ENCODE results near the gene CD4. TPM values are rescaled to one million over a fixed set of nuclear protein-coding genes. Genes with fewer than 3 reads are reported as not detected.
A peak's percentile ranks its signal among the peaks of the same experiment; 100 is the strongest.

Gene CD4
- total and polyA plus RNA-seq, 4 donors = 15.9 to 44.8 (median 32.0) TPM

DNA sequence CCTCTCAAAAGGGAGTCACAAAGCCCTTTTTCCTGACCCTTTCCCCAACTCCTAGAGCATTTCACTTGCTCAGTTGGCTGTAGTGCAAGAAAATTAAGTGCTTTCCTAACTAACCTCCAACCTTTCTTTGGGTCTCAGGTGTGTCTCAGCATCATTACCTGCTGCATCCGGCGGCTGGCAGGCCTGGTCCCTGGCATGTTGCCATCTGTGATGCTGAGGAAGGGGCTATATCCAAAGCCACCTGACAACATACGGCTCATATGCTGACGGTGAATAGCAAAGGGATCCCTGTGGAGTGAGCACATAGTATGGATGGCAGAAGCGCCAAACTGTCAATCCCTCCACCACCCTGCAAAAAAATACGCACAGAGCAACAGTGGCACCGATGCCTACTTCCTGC is 37.6 kb upstream of the CD4 start:
- no peak for DNase-seq (ENCODE audit: low spot score)
- TF ChIP-seq, protein P1, sequence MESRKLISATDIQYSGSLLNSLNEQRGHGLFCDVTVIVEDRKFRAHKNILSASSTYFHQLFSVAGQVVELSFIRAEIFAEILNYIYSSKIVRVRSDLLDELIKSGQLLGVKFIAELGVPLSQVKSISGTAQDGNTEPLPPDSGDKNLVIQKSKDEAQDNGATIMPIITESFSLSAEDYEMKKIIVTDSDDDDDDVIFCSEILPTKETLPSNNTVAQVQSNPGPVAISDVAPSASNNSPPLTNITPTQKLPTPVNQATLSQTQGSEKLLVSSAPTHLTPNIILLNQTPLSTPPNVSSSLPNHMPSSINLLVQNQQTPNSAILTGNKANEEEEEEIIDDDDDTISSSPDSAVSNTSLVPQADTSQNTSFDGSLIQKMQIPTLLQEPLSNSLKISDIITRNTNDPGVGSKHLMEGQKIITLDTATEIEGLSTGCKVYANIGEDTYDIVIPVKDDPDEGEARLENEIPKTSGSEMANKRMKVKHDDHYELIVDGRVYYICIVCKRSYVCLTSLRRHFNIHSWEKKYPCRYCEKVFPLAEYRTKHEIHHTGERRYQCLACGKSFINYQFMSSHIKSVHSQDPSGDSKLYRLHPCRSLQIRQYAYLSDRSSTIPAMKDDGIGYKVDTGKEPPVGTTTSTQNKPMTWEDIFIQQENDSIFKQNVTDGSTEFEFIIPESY (IDR thresholded peaks at IDR 0.05) = no peak
- no peak for TF ChIP-seq TAF1 (conservative IDR thresholded peaks at IDR 0.05)
- TF ChIP-seq JUND (IDR thresholded peaks at IDR 0.05) = no peak
- TF ChIP-seq HNF4A (conservative IDR thresholded peaks at IDR 0.05) = no peak
- WGBS = 87% methylated on average over 7 of the region's 7 CpGs
- H3K9me3 ChIP-seq (ENCODE audit: control insufficient read depth in 4 of 4, low read length in 3 of 4) = no peaks in the 10 kb centered on the region
- peak overlapping the region in 1 of 2 donors; percentile 99 for H3K27ac ChIP-seq (ENCODE audit: low read depth in 1 of 2, low read length in 2 of 2)
- peak overlapping the region; percentile 91 to 94 for H3K9ac ChIP-seq (ENCODE audit: low read depth in 1 of 2, low read length in 2 of 2)
- H3K27me3 ChIP-seq (ENCODE audit: control insufficient read depth in 4 of 4, insufficient read depth in 4 of 4, low read length in 3 of 4) = no peaks in the 10 kb centered on the region
- peak overlapping the region; percentile 73 to 92 (median 87) for H3K4me3 ChIP-seq (ENCODE audit: low read depth in 1 of 3, low read length in 3 of 3)
- H3K4me1 ChIP-seq (ENCODE audit: control insufficient read depth in 4 of 4, insufficient read depth in 4 of 4, low read length in 3 of 4) = peaks cover 0 to 24% (median 20%) of the 10 kb centered on the region in 4 donors
- peaks cover 16 to 41% (median 34%) of the 10 kb centered on the region in 4 donors for H3K36me3 ChIP-seq (ENCODE audit: control insufficient read depth in 4 of 4, insufficient read depth in 3 of 4, low read depth in 1 of 4, low read length in 3 of 4)

DNA sequence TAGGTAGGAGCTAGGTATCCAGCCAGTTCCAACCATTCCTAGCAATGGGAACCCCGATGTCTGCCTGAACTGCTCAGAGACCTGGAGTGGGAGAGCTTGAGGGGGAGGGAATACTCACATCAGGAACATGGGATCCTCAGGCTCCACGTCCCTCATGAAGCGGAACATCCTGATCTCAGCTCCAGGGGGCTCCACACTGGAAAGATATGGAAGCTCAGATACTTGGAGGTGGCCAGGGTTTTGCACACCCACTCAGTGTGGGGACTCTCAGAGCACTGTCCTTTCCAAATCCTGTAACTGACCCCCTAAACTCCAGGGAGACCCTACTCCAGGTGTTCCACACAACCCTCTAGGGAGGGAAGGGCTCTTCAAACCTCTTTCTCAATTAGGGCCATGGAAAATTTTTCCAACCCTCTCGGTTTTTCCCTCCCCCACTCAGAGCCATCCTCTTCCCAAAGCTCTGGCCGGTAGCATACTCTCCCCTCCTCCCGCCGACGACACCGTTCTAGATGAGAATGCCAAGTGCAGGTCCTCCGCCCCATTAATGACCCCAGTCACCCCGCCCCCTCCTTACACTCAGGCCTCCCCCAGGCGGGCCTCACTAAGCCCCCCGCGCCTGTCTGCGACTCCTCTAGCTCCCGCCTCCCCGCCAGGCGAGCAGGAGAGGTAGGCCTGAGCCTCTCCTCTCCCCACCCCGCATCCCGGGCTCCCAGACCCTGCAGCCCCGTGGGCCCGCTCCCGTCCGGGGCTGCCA is 37.0 kb upstream of the CD4 start:
- Histone ChIP-seq H3K27me3 (ENCODE audit: control insufficient read depth in 4 of 4, insufficient read depth in 4 of 4, low read length in 3 of 4) (no peaks in the 10 kb centered on the region), H3K4me3 (ENCODE audit: low read depth in 1 of 3, low read length in 3 of 3) (peak overlapping the region; percentile 73 to 92 (median 87)), H3K4me1 (ENCODE audit: control insufficient read depth in 4 of 4, insufficient read depth in 4 of 4, low read length in 3 of 4) (peaks cover 0 to 24% (median 20%) of the 10 kb centered on the region in 4 donors), H3K9me3 (ENCODE audit: control insufficient read depth in 4 of 4, low read length in 3 of 4) (no peaks in the 10 kb centered on the region), H3K27ac (ENCODE audit: low read depth in 1 of 2, low read length in 2 of 2) (peak overlapping the region; percentile 99), H3K36me3 (ENCODE audit: control insufficient read depth in 4 of 4, insufficient read depth in 3 of 4, low read depth in 1 of 4, low read length in 3 of 4) (peaks cover 16 to 35% (median 33%) of the 10 kb centered on the region in 4 donors), H3K9ac (ENCODE audit: low read depth in 1 of 2, low read length in 2 of 2) (peak overlapping the region; percentile 91 to 94)
- TF ChIP-seq, protein P2, sequence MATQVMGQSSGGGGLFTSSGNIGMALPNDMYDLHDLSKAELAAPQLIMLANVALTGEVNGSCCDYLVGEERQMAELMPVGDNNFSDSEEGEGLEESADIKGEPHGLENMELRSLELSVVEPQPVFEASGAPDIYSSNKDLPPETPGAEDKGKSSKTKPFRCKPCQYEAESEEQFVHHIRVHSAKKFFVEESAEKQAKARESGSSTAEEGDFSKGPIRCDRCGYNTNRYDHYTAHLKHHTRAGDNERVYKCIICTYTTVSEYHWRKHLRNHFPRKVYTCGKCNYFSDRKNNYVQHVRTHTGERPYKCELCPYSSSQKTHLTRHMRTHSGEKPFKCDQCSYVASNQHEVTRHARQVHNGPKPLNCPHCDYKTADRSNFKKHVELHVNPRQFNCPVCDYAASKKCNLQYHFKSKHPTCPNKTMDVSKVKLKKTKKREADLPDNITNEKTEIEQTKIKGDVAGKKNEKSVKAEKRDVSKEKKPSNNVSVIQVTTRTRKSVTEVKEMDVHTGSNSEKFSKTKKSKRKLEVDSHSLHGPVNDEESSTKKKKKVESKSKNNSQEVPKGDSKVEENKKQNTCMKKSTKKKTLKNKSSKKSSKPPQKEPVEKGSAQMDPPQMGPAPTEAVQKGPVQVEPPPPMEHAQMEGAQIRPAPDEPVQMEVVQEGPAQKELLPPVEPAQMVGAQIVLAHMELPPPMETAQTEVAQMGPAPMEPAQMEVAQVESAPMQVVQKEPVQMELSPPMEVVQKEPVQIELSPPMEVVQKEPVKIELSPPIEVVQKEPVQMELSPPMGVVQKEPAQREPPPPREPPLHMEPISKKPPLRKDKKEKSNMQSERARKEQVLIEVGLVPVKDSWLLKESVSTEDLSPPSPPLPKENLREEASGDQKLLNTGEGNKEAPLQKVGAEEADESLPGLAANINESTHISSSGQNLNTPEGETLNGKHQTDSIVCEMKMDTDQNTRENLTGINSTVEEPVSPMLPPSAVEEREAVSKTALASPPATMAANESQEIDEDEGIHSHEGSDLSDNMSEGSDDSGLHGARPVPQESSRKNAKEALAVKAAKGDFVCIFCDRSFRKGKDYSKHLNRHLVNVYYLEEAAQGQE (IDR thresholded peaks at IDR 0.05) = no peak
- TF ChIP-seq HNF4A (conservative IDR thresholded peaks at IDR 0.05) = no peak
- TF ChIP-seq EGR1 (IDR thresholded peaks at IDR 0.05; ENCODE audit: low read depth in 2 of 2) = no peak
- no peak for TF ChIP-seq GABPA (IDR thresholded peaks at IDR 0.05 in 1 of 2, conservative IDR thresholded peaks at IDR 0.05 in 1 of 2)
- TF ChIP-seq RXRA (IDR thresholded peaks at IDR 0.05) = no peak
- no peak for TF ChIP-seq FOXA1 (IDR thresholded peaks at IDR 0.05)
- TF ChIP-seq RAD21 (IDR thresholded peaks at IDR 0.05) = peak in 1 of 2 donors; percentile 43
- TF ChIP-seq HNF4G (IDR thresholded peaks at IDR 0.05) = no peak
- TF ChIP-seq, protein P3, sequence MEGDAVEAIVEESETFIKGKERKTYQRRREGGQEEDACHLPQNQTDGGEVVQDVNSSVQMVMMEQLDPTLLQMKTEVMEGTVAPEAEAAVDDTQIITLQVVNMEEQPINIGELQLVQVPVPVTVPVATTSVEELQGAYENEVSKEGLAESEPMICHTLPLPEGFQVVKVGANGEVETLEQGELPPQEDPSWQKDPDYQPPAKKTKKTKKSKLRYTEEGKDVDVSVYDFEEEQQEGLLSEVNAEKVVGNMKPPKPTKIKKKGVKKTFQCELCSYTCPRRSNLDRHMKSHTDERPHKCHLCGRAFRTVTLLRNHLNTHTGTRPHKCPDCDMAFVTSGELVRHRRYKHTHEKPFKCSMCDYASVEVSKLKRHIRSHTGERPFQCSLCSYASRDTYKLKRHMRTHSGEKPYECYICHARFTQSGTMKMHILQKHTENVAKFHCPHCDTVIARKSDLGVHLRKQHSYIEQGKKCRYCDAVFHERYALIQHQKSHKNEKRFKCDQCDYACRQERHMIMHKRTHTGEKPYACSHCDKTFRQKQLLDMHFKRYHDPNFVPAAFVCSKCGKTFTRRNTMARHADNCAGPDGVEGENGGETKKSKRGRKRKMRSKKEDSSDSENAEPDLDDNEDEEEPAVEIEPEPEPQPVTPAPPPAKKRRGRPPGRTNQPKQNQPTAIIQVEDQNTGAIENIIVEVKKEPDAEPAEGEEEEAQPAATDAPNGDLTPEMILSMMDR (IDR thresholded peaks at IDR 0.05; ENCODE audit: low read depth, low read length, missing input control) = peak; percentile 15
- WGBS = 5% methylated on average over 24 of the region's 24 CpGs
- DNase-seq (ENCODE audit: low spot score) = no peak

Measured in liver (tissue), 9 donors.